ENCODE measurements around the gene SLC5A2. TPM values are rescaled to one million over a fixed set of nuclear protein-coding genes. Genes with fewer than 3 reads are reported as not detected.

SLC5A2 gene
- total RNA-seq, 4 donors from 2014 or later, result not detected

DNA sequence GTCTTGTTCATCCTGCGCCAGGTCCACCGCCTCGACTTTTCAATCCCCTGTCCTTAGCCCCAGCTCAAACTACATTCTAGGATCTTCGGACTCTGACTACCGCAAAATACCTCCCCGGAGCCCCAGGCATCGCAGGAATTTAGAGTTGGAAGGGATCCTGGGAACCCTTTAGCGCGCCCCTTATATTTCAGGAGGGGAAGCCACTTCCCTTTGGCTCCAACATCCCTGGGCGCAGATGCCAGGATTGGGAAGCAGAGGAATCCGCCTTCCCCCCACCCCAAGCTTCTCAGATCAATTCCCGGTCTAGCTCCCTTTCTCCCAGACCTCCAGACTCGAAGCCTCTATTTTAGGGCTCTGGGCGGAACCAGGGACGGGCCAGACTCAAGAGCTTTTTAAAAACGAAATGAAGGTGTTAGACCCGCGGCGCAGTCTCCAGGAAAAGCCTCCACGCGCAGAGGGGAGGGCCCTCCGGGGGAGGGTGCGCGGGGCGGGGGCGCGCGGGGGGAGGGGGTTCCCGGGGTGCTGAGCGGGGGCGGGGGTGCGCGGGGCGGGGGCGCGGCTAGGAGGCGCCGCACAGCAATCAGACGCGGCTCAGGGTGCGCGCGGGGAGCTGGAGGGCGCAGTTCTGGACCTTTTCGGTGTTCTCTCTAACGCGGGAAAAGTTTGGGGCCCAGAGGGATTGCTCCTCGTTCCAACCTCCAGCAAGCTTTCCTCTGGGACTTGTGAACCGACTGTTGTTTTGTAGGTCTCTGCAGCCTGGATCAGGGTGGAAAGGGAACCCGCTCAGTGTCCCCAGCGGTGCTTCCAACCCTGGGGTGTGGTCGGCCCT, 46.4 kb downstream of the SLC5A2 start:
- Histone ChIP-seq H3K27ac (peak overlapping the region in 3 of 4 donors; percentile 24 to 69 (median 66)), H3K27me3 (peaks cover 54% of the 10 kb centered on the region), H3K36me3 (no peaks in the 10 kb centered on the region), H3K4me1 (peaks cover 0 to 19% (median 6%) of the 10 kb centered on the region in 3 donors), H3K9me3 (no peaks in the 10 kb centered on the region), H3K4me3 (peak overlapping the region; percentile 18 to 53)
- WGBS, 2 donors (ENCODE audit: low coverage in 1 of 2), result 0% methylated on average over 8 of the region's 52 CpGs; no CpG with 5 or more reads in 1 of the 2 donors
- TF ChIP-seq EP300 (IDR thresholded peaks at IDR 0.05), result no peak
- no peak for TF ChIP-seq POLR2AphosphoS5 (IDR thresholded peaks at IDR 0.05)
- TF ChIP-seq CTCF (IDR thresholded peaks at IDR 0.05), result no peak
- TF ChIP-seq POLR2A (IDR thresholded peaks at IDR 0.05), result no peak
- peak; percentile 48 for ATAC-seq

DNA sequence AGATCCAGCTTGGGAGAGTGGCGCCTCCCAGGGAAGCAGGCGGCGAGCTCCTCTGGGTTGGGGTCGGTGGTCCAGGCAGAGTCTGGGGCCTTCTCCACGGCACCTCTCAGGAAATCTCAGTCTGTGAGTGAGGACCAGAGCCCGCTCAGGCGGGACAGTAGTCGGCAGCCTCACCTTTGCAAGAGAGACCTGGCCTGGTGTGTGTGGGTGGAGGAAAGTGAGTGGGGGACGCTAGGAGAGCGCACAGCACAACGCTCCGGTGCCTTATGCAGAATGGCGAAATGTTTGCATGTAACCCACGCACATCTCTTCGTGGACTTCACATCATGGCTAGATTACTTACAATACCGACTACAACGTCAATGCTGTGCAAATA, 47.0 kb downstream of the SLC5A2 start:
- Histone ChIP-seq H3K27me3 (peaks cover 60% of the 10 kb centered on the region), H3K4me1 (peaks cover 0 to 19% (median 6%) of the 10 kb centered on the region in 3 donors), H3K4me3 (peak overlapping the region in 1 of 2 donors; percentile 53), H3K36me3 (no peaks in the 10 kb centered on the region), H3K9me3 (no peaks in the 10 kb centered on the region), H3K27ac (peak overlapping the region in 2 of 4 donors; percentile 66 to 69)
- 27 to 28% methylated on average over 8 to 11 of the region's 17 CpGs for WGBS, 2 donors (ENCODE audit: low coverage in 1 of 2)
- ATAC-seq, result no peak
- TF ChIP-seq EP300 (IDR thresholded peaks at IDR 0.05), result no peak
- TF ChIP-seq CTCF (IDR thresholded peaks at IDR 0.05), result no peak
- TF ChIP-seq POLR2A (IDR thresholded peaks at IDR 0.05), result no peak
- no peak for TF ChIP-seq POLR2AphosphoS5 (IDR thresholded peaks at IDR 0.05)

- WGBS, 2 donors (ENCODE audit: low coverage in 1 of 2), result 71 to 85% methylated on average over 3 to 4 of the region's 5 CpGs
- Histone ChIP-seq H3K27ac (no peak overlapping the region), H3K4me1 (peaks cover 0 to 19% (median 6%) of the 10 kb centered on the region in 3 donors), H3K36me3 (no peaks in the 10 kb centered on the region), H3K9me3 (no peaks in the 10 kb centered on the region), H3K27me3 (peaks cover 64% of the 10 kb centered on the region), H3K4me3 (no peak overlapping the region)
- TF ChIP-seq EP300 (IDR thresholded peaks at IDR 0.05), result no peak
- TF ChIP-seq POLR2AphosphoS5 (IDR thresholded peaks at IDR 0.05), result no peak
- TF ChIP-seq CTCF (IDR thresholded peaks at IDR 0.05), result no peak
- TF ChIP-seq POLR2A (IDR thresholded peaks at IDR 0.05), result no peak
- ATAC-seq, result no peak
These were observed 47.5 kb downstream of the SLC5A2 start for GRCh38 chr16:31530405-31530804.

DNA sequence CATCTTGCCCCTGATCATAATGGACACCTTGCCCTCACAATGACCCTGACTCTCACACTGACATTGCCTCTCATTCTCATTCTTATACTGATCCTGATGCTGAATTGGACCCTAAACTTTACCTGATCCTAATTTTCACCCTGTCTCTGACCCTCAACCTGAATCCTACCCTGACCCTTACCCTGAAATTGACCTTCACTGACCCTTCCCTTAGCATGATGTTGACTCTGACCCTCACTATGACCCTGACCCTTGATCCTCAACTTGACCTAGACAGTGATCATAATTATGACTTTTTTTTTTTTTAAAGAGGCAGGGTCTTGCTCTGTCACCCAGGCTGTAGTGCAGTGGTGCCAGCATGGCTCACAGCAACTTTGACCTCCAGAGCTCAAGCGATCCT, 48.2 kb downstream of the SLC5A2 start:
- H3K4me3 ChIP-seq, result no peak overlapping the region
- 100% methylated on average over 1 of the region's 1 CpG for WGBS, 2 donors (ENCODE audit: low coverage in 1 of 2)
- peaks cover 65% of the 10 kb centered on the region for H3K27me3 ChIP-seq
- no peaks in the 10 kb centered on the region for H3K9me3 ChIP-seq
- no peak for ATAC-seq
- TF ChIP-seq POLR2AphosphoS5 (IDR thresholded peaks at IDR 0.05) (no peak), CTCF (IDR thresholded peaks at IDR 0.05) (no peak), POLR2A (IDR thresholded peaks at IDR 0.05) (no peak), EP300 (IDR thresholded peaks at IDR 0.05) (no peak)
- no peaks in the 10 kb centered on the region for H3K36me3 ChIP-seq
- no peak overlapping the region for H3K27ac ChIP-seq
- H3K4me1 ChIP-seq, result peaks cover 0 to 19% (median 6%) of the 10 kb centered on the region in 3 donors

GRCh38 chr16:31532120-31532519, 49.2 kb downstream of the SLC5A2 start:
- TF ChIP-seq POLR2AphosphoS5 (IDR thresholded peaks at IDR 0.05), result no peak
- no peak for TF ChIP-seq CTCF (IDR thresholded peaks at IDR 0.05)
- no peak for TF ChIP-seq POLR2A (IDR thresholded peaks at IDR 0.05)
- no peak for TF ChIP-seq EP300 (IDR thresholded peaks at IDR 0.05)
- H3K27me3 ChIP-seq, result peaks cover 75% of the 10 kb centered on the region
- 52 to 80% methylated on average over 1 to 2 of the region's 2 CpGs for WGBS, 2 donors (ENCODE audit: low coverage in 1 of 2)
- no peaks in the 10 kb centered on the region for H3K9me3 ChIP-seq
- no peak overlapping the region for H3K4me3 ChIP-seq
- no peak overlapping the region for H3K27ac ChIP-seq
- no peak for ATAC-seq
- H3K4me1 ChIP-seq, result peaks cover 0 to 20% (median 6%) of the 10 kb centered on the region in 3 donors
- H3K36me3 ChIP-seq, result no peaks in the 10 kb centered on the region

Measured in gastroesophageal sphincter (tissue), 4 donors.